Muscle of leg (tissue), 11 donors: ENCODE results near the gene IFNGR2. TPM values are rescaled to one million over a fixed set of nuclear protein-coding genes. Genes with fewer than 3 reads are reported as not detected.
"Not testable (repeated sequence)": the region's sequence is repeated elsewhere in the genome, so short reads cannot be mapped to it uniquely, and the experiment has no call there.

Source experiments
- DNase-seq: peaks from one replicate; pipeline ENCODE4 v3.0.0; 2013
- H3K27ac ChIP-seq: one replicate; pipeline ENCODE4 v1.5.1; 2013; ENCODE audit warnings: mild to moderate bottlenecking, low read length, control low read depth
- H3K27me3 ChIP-seq: one replicate; pipeline ENCODE4 v1.6.1; 2013; ENCODE audit warnings: low read length; ENCODE audit not compliant: control insufficient read depth, insufficient read depth
- H3K36me3 ChIP-seq: one replicate; pipeline ENCODE4 v1.6.1; 2013; ENCODE audit warnings: low read length; ENCODE audit not compliant: control insufficient read depth, insufficient read depth
- H3K4me1 ChIP-seq: one replicate; pipeline ENCODE4 v1.6.1; 2013; ENCODE audit warnings: low read length; ENCODE audit not compliant: control insufficient read depth, insufficient read depth
- H3K4me3 ChIP-seq: one replicate; pipeline ENCODE4 v1.5.1; 2013; ENCODE audit warnings: low read length, control low read depth
- H3K9me3 ChIP-seq: replicated peaks from 2 replicates; pipeline ENCODE4 v1.6.1; 2013; ENCODE audit warnings: low read depth, low read length; ENCODE audit not compliant: control insufficient read depth
- WGBS: methylation state at CpG from one replicate; pipeline ENCODE4 v1.1.5; 2013; ENCODE audit warnings: missing lambda C conversion rate; ENCODE audit not compliant: insufficient coverage; 5-methylcytosine and 5-hydroxymethylcytosine counted together
- polyA plus RNA-seq, 8 donors: library from polyadenylated mRNA; unstranded; fragments of 120-200 nt; gene quantifications; one replicate each; pipeline versions ENCODE4 v1.2.1 to v1.2.3, GENCODE V29; 2013; ENCODE audit warnings: inconsistent platforms in 1 of 8, low replicate concordance in 1 of 8; ENCODE audit not compliant: insufficient read length in 8 of 8, insufficient read depth in 1 of 8
- total RNA-seq: library from RNA; stranded (reverse); fragments of 120-200 nt; gene quantifications from one replicate; pipeline ENCODE4 v1.2.4, GENCODE V29; 2013

The IFNGR2 gene
- total and polyA plus RNA-seq, 9 donors = 47.1 to 76.2 (median 55.3) TPM

GRCh38 chr21:33396436-33396835, 6.8 kb upstream of the IFNGR2 start:
- no CpG with 5 or more reads among the region's 6 CpGs for WGBS
- Histone ChIP-seq H3K4me3 (no peak overlapping the region), H3K27me3 (no peaks in the 10 kb centered on the region), H3K9me3 (no peaks in the 10 kb centered on the region), H3K4me1 (peaks cover 16% of the 10 kb centered on the region), H3K27ac (no peak overlapping the region), H3K36me3 (no peaks in the 10 kb centered on the region)
- DNase-seq = no peak

GRCh38 chr21:33396951-33397350, 6.3 kb upstream of the IFNGR2 start:
- no CpG with 5 or more reads among the region's 5 CpGs for WGBS
- Histone ChIP-seq H3K36me3 (no peaks in the 10 kb centered on the region), H3K27ac (peak overlapping the region; percentile 20), H3K4me1 (peaks cover 16% of the 10 kb centered on the region), H3K27me3 (no peaks in the 10 kb centered on the region), H3K9me3 (no peaks in the 10 kb centered on the region), H3K4me3 (no peak overlapping the region)
- peak; percentile 39 for DNase-seq

DNA sequence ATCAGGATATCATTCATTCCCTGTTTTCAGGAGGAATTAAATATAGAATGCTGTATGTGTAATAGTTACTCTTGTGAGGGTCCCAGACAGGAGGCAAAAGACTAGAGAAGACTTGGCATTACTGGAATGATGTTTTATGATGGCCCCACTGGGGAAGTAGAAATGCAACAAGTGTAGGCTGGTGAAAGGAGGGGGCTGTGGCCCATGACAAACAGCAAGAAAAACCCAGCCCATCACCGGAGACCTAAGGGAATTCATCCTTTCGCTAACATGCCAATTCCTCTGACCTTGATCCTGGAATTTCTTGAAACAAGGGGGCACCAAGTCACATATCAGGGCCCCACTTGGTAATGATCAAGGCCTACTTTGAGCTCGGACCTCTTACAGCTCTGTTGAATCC, 5.5 kb upstream of the IFNGR2 start:
- H3K27me3 ChIP-seq = no peaks in the 10 kb centered on the region
- H3K4me3 ChIP-seq = no peak overlapping the region
- H3K36me3 ChIP-seq = no peaks in the 10 kb centered on the region
- WGBS = 80% methylated on average over 1 of the region's 3 CpGs
- H3K27ac ChIP-seq = no peak overlapping the region
- DNase-seq = no peak
- H3K9me3 ChIP-seq = no peaks in the 10 kb centered on the region
- H3K4me1 ChIP-seq = peaks cover 18% of the 10 kb centered on the region

GRCh38 chr21:33398361-33398760, 4.9 kb upstream of the IFNGR2 start:
- no peaks in the 10 kb centered on the region for H3K9me3 ChIP-seq

GRCh38 chr21:33401630-33401992, 1.6 kb upstream of the IFNGR2 start:
- H3K9me3 ChIP-seq = no peaks in the 10 kb centered on the region
- peak; percentile 37 for DNase-seq
- H3K4me3 ChIP-seq = no peak overlapping the region
- 80% methylated on average over 1 of the region's 6 CpGs for WGBS
- no peaks in the 10 kb centered on the region for H3K27me3 ChIP-seq
- no peaks in the 10 kb centered on the region for H3K36me3 ChIP-seq
- no peak overlapping the region for H3K27ac ChIP-seq
- H3K4me1 ChIP-seq = peaks cover 19% of the 10 kb centered on the region

More at GRCh38 chr21:33398361-33398760, 4.9 kb upstream of the IFNGR2 start:
- H3K27me3 ChIP-seq = no peaks in the 10 kb centered on the region
- DNase-seq = no peak
- H3K27ac ChIP-seq = no peak overlapping the region
- peaks cover 18% of the 10 kb centered on the region for H3K4me1 ChIP-seq
- no peaks in the 10 kb centered on the region for H3K36me3 ChIP-seq
- no peak overlapping the region for H3K4me3 ChIP-seq
- WGBS = 98% methylated on average over 4 of the region's 5 CpGs

DNA sequence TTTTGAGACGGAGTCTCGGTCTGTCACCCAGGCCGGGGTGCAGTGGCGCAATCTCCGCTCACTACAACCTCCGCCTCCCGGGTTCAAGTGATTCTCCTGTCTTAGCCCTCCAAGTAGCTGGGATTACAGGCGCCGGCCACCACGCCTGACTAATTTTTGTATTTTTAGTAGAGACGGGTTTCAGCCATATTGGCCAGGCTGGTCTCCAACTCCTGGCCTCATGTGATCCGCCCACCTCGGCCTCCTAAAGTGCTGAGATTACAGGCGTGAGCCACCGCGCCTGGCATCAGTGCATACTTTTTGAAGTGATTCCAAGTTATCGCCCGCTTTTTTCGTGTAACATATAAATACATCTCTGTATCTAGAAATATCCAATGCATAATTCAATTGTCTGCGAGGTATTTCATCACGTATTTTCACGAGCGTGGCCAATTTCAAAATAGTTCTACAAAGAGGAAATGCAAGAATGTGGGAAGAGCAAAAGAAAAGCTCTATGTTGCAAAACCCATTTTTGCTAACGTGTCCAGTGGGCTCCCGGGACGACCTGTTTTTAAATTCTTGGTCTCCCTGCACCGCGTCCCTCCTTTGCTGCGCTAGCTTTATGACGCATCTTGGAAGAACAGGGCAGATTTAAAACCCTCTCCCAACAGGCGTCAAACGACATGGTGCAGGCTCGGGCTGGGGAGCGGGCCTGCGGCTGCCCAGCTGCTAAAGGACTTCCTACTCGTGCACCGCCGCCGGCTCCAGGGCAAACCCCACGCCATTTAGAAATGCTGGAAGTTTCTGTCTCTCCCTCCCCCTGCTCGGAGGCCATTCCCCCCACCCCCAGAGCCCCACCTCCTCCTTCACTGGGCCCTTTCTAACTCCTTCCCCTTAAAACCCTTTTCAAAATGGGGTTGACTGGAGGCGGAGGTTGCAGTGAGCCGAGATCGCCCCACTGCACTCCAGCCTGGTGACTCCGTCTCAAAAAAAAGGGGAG, 923 bp upstream of the IFNGR2 start:
- H3K36me3 ChIP-seq = no peaks in the 10 kb centered on the region
- H3K27me3 ChIP-seq = no peaks in the 10 kb centered on the region
- H3K9me3 ChIP-seq = no peaks in the 10 kb centered on the region
- peak overlapping the region; percentile 50 for H3K4me3 ChIP-seq
- H3K4me1 ChIP-seq = peaks cover 14% of the 10 kb centered on the region
- H3K27ac ChIP-seq = peak overlapping the region; percentile 85
- WGBS = 31% methylated on average over 29 of the region's 45 CpGs
- peak; percentile 90 for DNase-seq

- 1% methylated on average over 41 of the region's 47 CpGs for WGBS
- no peaks in the 10 kb centered on the region for H3K9me3 ChIP-seq
- H3K4me3 ChIP-seq = peak overlapping the region; percentile 87
- peaks cover 14% of the 10 kb centered on the region for H3K4me1 ChIP-seq
- peak; percentile 82 for DNase-seq
- no peaks in the 10 kb centered on the region for H3K27me3 ChIP-seq
- H3K36me3 ChIP-seq = no peaks in the 10 kb centered on the region
- peak overlapping the region; percentile 95 for H3K27ac ChIP-seq
Observed at GRCh38 chr21:33403786-33404585, 773 bp downstream of the IFNGR2 start.

DNA sequence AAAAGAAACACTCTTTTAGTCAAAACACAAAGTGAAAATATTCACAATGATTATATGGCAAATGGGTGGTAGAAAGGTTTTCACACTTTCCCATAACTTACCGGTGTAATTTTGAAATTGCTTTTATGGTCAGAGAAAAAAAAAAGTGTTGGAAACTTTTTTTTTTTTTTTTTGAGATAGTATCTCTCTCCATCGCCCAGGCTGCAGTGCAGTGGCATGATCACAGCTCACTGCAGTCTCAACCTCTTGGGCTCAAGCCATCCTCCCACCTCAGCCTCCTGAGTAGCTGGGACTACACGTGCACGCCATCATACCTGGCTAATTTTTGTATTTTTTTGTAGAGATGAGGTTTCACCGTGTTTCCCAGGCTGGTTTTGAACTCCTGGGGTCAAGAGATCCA, 3.3 kb downstream of the IFNGR2 start:
- Histone ChIP-seq H3K27me3 (no peaks in the 10 kb centered on the region), H3K4me1 (peaks cover 11% of the 10 kb centered on the region), H3K27ac (no peak overlapping the region), H3K36me3 (peaks cover 10% of the 10 kb centered on the region), H3K4me3 (no peak overlapping the region), H3K9me3 (no peaks in the 10 kb centered on the region)
- 89% methylated on average over 1 of the region's 5 CpGs for WGBS
- DNase-seq = no peak

GRCh38 chr21:33411949-33412430, 8.8 kb downstream of the IFNGR2 start:
- no peak overlapping the region for H3K27ac ChIP-seq
- no peaks in the 10 kb centered on the region for H3K4me1 ChIP-seq
- no peaks in the 10 kb centered on the region for H3K9me3 ChIP-seq
- 67% methylated on average over 2 of the region's 8 CpGs for WGBS
- H3K27me3 ChIP-seq = no peaks in the 10 kb centered on the region
- H3K4me3 ChIP-seq = no peak overlapping the region
- peaks cover 24% of the 10 kb centered on the region for H3K36me3 ChIP-seq
- DNase-seq = no peak

DNA sequence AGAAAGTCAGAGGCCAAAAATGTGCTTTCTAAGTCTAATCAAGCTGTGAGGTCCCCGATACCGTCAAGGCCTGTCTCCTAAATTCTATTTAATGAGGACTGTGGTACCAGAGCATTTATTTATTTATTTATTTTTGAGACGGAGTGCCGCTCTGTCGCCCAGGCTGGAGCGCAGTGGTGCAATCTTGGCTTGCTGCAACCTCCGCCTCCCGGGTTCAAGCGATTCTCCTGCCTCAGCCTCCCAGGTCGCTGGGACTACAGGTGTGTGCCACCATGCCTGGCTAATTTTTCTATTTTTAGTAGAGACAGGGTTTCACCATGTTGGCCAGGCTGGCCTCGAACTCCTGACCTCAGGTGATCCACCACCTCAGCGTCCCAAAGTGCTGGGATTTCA, 9.2 kb downstream of the IFNGR2 start:
- not testable (repeated sequence) for H3K4me3 ChIP-seq, DNase-seq, H3K4me1 ChIP-seq, H3K27me3 ChIP-seq, H3K9me3 ChIP-seq, H3K27ac ChIP-seq
- WGBS = 97% methylated on average over 6 of the region's 12 CpGs
- H3K36me3 ChIP-seq = peaks cover 26% of the 10 kb centered on the region
